Rectal smooth muscle tissue (tissue), 1 donor: ENCODE measurements around the gene DNAJC21.
"Not testable (repeated sequence)": the region's sequence is repeated elsewhere in the genome, so short reads cannot be mapped to it uniquely, and the experiment has no call there.

Source experiments
- H3K27ac ChIP-seq: one replicate; pipeline ENCODE4 v1.7.0; 2013; ENCODE audit warnings: low read depth, low read length, inconsistent platforms
- H3K27me3 ChIP-seq: one replicate; pipeline ENCODE4 v1.7.0; 2013; ENCODE audit warnings: low read length; ENCODE audit not compliant: control insufficient read depth, insufficient read depth
- H3K36me3 ChIP-seq: one replicate; pipeline ENCODE4 v1.7.0; 2013; ENCODE audit warnings: low read length; ENCODE audit not compliant: control insufficient read depth, insufficient read depth
- H3K4me1 ChIP-seq: one replicate; pipeline ENCODE4 v1.7.0; 2013; ENCODE audit warnings: low read length; ENCODE audit not compliant: control insufficient read depth, insufficient read depth
- H3K4me3 ChIP-seq: one replicate; pipeline ENCODE4 v1.7.0; 2013; ENCODE audit warnings: low read length
- H3K9ac ChIP-seq: one replicate; pipeline ENCODE4 v1.7.0; 2013; ENCODE audit warnings: low read length

Gene DNAJC21

DNA sequence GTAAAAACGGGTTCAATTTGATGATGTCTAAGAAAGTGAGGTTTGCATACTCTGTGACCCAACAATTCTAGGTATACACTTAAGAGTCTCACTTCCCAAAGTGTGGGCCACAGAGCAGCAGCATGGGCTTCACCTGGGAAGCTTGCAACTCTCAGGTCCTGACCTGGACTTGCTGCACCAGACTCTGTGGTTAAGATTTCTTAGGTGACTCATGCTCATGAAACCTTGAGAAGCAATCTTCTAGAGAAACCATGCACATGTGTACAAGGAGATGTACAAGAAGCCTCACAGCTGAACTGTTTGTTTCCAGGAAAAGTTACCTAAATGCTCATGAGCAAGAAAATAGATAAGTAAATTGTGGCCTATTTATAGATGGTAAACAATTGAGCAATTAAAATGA, 30.0 kb downstream of the DNAJC21 start:
- no peaks in the 10 kb centered on the region for H3K4me1 ChIP-seq
- H3K4me3 ChIP-seq = no peak overlapping the region
- no peak overlapping the region for H3K27ac ChIP-seq
- H3K27me3 ChIP-seq = no peaks in the 10 kb centered on the region
- peaks cover 2% of the 10 kb centered on the region for H3K36me3 ChIP-seq
- no peak overlapping the region for H3K9ac ChIP-seq

DNA sequence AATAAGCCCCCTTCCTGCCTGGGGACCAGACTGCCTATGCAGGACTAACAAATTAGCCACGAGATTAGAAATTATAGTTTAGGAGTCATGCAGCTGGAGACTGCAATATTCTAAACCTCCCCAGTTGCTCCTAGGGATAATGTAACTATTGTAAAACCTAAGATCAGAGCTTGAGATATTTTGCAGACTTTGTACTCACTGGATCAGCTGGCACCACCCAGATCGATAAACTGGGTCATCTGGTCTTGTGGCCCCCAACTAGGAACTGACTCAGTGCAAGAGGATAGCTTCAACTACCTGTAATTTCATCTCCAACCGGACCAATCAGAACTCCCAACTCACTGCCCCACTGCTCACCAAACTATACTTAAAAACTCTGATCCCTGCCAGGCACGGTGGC, 38.2 kb downstream of the DNAJC21 start:
- Histone ChIP-seq H3K27ac (no peak overlapping the region), H3K36me3 (no peaks in the 10 kb centered on the region), H3K4me3 (no peak overlapping the region), H3K4me1 (no peaks in the 10 kb centered on the region), H3K9ac (no peak overlapping the region), H3K27me3 (no peaks in the 10 kb centered on the region)

DNA sequence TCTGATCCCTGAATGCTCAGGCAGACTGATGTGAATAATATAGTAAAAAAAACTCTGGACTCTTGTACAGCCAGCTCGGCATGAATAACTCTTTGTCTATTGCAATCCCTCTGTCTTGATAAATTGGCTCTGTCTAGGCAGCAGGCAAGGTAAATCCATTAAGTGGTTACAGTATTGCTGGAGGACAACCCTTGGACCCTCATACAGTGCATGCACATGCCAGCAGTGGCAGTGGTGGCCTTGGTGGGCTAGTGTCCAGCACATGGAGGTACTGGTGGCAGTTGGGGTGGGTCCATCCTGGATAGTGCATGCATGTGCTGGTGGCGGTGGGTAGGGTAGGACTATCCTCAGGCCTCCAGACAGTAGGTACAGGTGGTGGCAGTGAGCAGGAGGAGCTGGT, 38.9 kb downstream of the DNAJC21 start:
- Histone ChIP-seq H3K36me3 (no peaks in the 10 kb centered on the region), H3K9ac (no peak overlapping the region), H3K27me3 (no peaks in the 10 kb centered on the region), H3K27ac (no peak overlapping the region), H3K4me3 (no peak overlapping the region), H3K4me1 (no peaks in the 10 kb centered on the region)

DNA sequence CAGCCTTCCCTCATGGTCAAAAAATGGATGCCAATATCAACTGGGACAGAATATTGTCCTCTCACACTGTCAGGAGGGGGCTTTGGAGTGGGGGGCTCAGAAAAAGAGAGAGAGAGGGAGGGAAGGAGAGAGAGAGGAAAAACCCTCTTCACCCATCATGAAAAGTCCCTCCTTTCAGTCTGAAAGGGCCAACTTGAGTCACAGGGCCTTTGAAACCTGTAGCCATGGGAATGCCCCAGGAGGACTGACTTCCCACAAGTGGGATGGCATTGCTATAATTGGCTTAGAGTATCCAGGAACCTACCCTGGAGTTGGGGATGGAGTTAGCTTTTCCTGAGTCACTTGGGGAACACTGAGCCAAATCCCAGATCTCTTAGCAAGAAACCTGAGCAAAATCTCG, 41.2 kb downstream of the DNAJC21 start:
- Histone ChIP-seq H3K27me3 (no peaks in the 10 kb centered on the region), H3K4me1 (no peaks in the 10 kb centered on the region), H3K9ac (no peak overlapping the region), H3K27ac (no peak overlapping the region), H3K36me3 (no peaks in the 10 kb centered on the region), H3K4me3 (no peak overlapping the region)

DNA sequence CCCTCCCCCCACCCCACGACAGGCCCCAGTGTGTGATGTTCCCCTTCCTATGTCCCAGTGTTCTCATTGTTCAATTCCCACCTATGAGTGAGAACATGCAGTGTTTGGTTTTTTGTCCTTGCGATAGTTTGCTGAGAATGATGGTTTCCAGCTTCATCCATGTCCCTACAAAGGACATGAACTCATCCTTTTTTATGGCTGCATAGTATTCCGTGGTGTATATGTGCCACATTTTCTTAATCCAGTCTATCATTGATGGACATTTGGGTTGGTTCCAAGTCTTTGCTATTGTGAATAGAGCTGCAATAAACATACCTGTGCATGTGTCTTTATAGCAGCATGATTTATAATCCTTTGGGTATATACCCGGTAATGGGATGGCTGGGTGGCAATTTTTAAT, 42.3 kb downstream of the DNAJC21 start:
- H3K9ac ChIP-seq, H3K27ac ChIP-seq, H3K4me3 ChIP-seq, H3K27me3 ChIP-seq, H3K4me1 ChIP-seq, H3K36me3 ChIP-seq: not testable (repeated sequence)

DNA sequence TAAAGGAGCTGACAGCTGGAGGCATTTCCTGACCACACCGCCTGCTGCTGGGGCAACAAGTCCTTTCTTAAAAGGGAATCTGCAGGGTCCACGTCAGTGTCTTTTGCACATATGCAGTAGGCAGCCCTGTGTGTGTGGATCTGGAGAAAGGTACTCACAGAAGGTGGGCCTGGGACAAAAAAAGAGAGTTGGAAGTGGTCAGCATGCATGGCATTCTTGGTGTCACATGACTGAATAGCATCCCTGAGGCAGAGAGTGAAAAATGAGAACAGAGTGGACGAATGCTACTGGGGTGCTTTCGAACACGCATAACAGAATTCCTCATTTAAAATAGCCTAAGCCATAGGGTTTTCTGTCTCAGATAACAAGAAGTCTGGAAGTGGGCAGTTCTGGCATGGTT, 47.0 kb downstream of the DNAJC21 start:
- H3K27ac ChIP-seq = no peak overlapping the region
- H3K36me3 ChIP-seq = no peaks in the 10 kb centered on the region
- H3K27me3 ChIP-seq = no peaks in the 10 kb centered on the region
- no peak overlapping the region for H3K4me3 ChIP-seq
- H3K9ac ChIP-seq = no peak overlapping the region
- no peaks in the 10 kb centered on the region for H3K4me1 ChIP-seq

DNA sequence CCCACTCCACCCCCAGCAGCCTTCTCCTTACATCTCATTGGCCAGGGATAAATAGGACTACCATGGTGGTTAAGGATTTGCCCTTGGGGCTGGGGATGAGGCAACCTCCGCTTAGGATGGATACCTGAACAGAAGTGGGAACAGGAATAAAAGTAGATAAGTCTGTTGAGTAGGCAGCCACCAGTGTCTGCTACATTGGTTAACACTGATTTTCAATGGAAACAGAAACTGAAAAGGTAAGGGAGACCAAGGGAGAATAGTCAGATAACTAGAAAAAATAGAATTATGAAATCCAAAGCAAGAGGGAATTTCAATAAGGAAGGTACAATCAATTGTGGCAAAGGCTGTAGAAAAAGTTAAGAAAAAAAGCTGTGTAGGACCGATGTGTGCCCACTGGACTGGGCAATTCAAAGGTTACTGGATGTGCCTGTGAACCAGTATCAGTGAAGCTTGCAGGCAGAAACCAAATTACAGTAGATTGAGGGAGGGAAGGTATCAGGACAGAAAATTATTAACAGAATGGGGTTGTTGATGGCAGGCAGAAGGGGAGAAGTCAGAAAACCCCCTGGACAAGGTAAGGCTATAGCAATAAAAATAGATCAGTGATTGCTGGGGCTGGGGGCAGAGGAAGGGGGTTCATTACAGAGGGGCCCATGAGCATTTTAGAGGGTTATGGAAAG, 48.7 kb downstream of the DNAJC21 start:
- Histone ChIP-seq H3K27ac (no peak overlapping the region), H3K36me3 (no peaks in the 10 kb centered on the region), H3K9ac (no peak overlapping the region), H3K27me3 (no peaks in the 10 kb centered on the region), H3K4me3 (no peak overlapping the region), H3K4me1 (no peaks in the 10 kb centered on the region)

DNA sequence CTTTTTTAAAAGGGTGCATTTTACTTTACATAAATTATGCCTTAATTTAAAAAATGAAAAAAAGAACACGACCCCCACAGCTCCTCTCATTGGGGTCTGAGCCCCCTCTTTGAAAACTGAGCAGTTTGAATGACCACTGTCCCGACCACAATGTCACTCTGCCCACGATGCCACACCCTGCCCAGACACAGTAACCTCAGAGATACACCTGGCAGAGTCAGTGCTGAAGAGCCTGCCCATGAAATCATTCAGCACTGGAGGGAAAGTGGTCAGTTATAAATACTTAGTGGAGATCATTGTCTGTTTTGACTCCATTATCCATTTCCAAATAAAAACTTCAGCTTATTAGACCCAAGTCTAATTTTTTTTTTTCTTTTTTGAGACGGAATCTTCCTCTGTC, 49.3 kb downstream of the DNAJC21 start:
- Histone ChIP-seq H3K27me3 (no peaks in the 10 kb centered on the region), H3K4me1 (no peaks in the 10 kb centered on the region), H3K9ac (no peak overlapping the region), H3K4me3 (no peak overlapping the region), H3K36me3 (no peaks in the 10 kb centered on the region), H3K27ac (no peak overlapping the region)

DNA sequence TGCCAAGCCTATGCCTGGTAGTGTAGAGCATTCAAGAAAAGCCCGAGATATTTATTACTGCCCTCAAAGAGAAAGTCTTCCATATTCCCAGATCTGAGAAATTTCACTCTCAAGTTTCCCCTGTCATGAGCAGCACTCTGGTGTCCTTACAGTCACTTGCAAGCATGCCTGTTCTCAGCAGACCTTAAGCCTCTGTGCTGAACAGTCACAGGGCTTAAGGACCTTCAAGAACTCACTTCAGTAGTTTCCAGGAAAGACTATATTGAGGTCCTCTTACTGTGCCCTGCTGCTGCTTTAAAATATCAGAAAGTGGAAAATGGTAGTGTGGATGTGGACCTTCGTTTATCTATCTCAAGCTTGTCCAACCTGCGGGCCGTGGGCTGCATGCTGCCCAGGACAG, 53.5 kb downstream of the DNAJC21 start:
- Histone ChIP-seq H3K4me1 (no peaks in the 10 kb centered on the region), H3K9ac (no peak overlapping the region), H3K4me3 (no peak overlapping the region), H3K36me3 (no peaks in the 10 kb centered on the region), H3K27ac (no peak overlapping the region), H3K27me3 (no peaks in the 10 kb centered on the region)

DNA sequence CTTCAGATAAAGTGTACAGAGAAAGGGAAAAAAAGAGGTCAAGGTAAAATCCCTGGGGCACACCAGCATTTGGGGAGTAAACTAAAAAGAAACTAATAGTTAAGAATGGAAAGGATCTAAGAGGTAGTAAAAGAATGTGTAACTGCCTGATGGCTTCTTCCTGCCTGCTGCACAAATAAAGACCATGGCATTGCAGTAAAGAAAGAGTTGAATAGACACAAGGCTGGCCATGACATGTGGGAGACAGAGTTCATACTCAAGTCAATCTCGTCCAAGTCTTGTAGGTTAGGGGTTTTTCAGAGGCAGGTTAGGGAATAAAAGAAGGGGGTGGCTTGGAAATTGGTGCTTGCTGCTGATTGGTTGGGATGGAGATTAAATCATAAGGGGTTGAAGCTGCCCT, 57.6 kb downstream of the DNAJC21 start:
- Histone ChIP-seq H3K27me3 (no peaks in the 10 kb centered on the region), H3K4me3 (no peak overlapping the region), H3K36me3 (no peaks in the 10 kb centered on the region), H3K4me1 (no peaks in the 10 kb centered on the region), H3K9ac (no peak overlapping the region), H3K27ac (no peak overlapping the region)

DNA sequence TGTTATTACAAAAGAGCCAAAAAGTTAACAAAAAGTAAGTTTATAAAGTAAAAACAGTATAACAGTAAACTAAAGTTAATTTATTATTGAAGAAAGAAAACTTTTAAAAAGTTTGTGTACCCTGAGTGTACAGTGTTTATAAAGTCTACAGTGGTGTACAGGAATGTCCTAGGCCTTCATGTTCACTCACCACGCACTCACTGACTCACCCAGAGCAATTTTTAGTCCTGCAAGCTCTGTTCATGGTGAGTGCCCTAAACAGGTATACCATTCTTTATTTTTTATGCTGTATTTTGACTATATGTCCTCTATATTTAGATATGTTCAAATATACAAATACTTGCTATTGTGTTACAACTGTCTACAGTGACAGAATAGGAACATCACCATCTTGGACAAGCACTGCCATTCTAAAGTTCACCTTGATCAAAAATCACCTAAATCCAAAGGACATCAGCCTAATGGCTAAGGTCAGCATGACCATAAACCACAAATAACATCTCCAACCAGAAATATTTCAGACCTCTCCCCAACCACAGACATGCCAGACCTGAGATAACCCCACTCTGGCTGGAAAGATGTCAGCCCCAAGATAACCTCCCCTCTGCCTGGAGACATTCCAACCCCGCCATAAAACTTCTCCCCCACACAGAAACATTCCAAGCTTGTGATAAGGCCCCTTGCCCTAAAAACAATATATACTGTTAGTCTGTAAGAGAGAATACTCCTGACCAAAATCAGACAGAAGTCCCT, 62.3 kb downstream of the DNAJC21 start:
- Histone ChIP-seq H3K4me3 (no peak overlapping the region), H3K4me1 (no peaks in the 10 kb centered on the region), H3K27ac (no peak overlapping the region), H3K9ac (no peak overlapping the region), H3K36me3 (no peaks in the 10 kb centered on the region), H3K27me3 (no peaks in the 10 kb centered on the region)

DNA sequence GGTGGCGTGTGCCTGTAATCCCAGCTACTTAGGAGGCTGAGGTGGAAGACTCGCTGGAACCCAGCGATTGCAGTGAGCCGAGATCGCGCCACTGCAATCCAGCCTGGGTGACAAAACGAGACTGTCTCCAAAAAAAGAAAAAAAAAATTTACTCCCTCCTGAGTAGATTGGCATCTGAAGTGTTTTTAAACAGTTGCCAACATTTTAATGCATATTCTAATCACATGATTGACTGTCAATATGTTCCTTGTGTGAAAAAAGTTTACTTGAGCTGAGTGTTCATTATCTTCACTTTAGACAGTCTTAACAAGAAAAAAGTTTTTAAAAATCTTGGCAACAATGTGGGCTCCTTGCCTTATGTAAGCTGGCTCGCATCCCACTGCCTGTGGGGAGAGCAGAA, 64.6 kb downstream of the DNAJC21 start:
- H3K27ac ChIP-seq = no peak overlapping the region
- H3K36me3 ChIP-seq = no peaks in the 10 kb centered on the region
- no peaks in the 10 kb centered on the region for H3K27me3 ChIP-seq
- no peaks in the 10 kb centered on the region for H3K4me1 ChIP-seq
- no peak overlapping the region for H3K4me3 ChIP-seq
- no peak overlapping the region for H3K9ac ChIP-seq

DNA sequence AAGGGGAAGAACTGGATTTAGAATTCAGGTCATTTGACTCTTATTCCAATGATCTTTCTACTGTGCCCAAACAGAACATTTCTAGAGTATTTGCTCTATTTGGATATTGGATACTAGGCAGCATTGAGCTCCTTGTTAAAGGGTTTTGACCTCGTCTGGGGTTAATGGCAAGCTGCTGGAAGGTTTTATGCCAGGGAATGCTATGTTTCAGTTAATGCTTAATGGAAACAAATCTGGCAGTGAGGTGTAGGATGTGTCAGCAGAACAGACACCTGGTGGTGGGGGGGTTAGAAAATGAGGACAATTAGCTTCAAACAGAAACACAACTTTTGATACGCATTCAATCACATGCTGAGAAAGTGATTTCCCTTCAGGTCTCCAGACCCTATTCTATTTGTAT, 66.9 kb downstream of the DNAJC21 start:
- Histone ChIP-seq H3K9ac (no peak overlapping the region), H3K4me3 (no peak overlapping the region), H3K27me3 (no peaks in the 10 kb centered on the region), H3K36me3 (no peaks in the 10 kb centered on the region), H3K4me1 (no peaks in the 10 kb centered on the region), H3K27ac (no peak overlapping the region)
